VCaP (cell line): ENCODE results near the gene ARHGEF38.

Experiments used
- H3K27ac ChIP-seq: fragments of 450-650 bp; 2 replicates; pipeline ENCODE4 v1.5.1; 2017
- TF ChIP-seq, protein P1 (sequence below): fragments of 450-650 bp; conservative IDR thresholded peaks from 2 replicates; pipeline ENCODE4 v1.5.1; 2017; ENCODE audit warnings: mild to moderate bottlenecking, moderate library complexity

Gene ARHGEF38

DNA sequence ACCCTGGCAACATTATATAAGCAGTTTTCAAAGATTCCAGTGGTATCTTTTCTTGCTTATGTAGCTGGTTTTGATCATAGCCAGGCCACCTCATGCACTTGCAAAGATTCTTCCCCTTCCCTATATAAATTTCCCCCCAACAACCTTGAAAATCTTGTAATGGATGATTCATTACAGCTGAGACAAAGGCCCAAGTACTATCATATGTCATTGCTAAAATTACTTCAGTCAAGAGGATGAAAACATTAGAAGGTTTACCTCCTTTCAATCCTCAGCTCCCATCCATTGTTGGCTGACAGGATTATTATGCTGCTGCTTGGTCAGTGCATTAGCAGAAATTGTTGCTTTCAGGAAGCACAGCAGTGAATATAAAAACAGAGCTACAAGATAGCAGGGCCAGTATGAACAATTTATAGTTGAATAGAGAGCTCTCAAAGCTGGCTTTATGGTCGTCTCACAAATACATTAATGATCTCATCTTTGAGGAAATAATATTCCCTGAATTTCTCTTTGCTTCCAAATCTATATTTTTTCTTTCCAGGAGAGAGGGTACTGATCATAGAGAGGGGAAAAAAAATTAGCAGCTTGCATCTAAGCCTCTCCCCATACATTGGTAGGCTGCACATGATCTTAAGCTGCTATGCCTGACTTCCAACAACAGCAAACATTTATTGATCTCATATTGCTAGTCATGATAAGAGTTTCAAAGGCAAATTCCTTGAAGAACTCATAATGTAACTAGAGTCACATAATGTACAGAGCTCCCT is 7.7 kb upstream of the ARHGEF38 start:
- TF ChIP-seq, protein P1, sequence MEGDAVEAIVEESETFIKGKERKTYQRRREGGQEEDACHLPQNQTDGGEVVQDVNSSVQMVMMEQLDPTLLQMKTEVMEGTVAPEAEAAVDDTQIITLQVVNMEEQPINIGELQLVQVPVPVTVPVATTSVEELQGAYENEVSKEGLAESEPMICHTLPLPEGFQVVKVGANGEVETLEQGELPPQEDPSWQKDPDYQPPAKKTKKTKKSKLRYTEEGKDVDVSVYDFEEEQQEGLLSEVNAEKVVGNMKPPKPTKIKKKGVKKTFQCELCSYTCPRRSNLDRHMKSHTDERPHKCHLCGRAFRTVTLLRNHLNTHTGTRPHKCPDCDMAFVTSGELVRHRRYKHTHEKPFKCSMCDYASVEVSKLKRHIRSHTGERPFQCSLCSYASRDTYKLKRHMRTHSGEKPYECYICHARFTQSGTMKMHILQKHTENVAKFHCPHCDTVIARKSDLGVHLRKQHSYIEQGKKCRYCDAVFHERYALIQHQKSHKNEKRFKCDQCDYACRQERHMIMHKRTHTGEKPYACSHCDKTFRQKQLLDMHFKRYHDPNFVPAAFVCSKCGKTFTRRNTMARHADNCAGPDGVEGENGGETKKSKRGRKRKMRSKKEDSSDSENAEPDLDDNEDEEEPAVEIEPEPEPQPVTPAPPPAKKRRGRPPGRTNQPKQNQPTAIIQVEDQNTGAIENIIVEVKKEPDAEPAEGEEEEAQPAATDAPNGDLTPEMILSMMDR = no peak

DNA sequence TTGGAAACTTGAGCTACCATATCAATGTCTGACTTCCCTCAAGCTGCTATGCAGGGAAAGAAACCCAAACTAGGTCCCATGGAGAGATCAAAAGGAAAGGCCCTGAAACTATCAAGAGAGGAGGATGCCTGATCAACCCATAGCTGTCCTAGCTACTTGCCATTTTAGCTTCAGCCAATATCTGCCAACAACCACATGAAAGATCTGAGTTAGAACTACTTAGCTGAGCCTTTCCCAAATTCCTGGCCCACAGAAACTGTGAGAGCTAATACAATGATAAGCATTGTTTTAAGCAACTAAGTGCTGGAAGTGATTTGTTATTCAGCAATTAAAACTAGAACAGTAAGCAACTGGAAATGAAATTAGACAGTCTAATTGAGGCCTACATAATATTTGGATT is 6.3 kb upstream of the ARHGEF38 start:
- TF ChIP-seq, protein P1 = no peak
- H3K27ac ChIP-seq = no peak overlapping the region

More for the DNA sequence above, 7.7 kb upstream of the ARHGEF38 start:
- H3K27ac ChIP-seq = peak overlapping the region; percentile 18; the same call in 1 of the 2 replicates

DNA sequence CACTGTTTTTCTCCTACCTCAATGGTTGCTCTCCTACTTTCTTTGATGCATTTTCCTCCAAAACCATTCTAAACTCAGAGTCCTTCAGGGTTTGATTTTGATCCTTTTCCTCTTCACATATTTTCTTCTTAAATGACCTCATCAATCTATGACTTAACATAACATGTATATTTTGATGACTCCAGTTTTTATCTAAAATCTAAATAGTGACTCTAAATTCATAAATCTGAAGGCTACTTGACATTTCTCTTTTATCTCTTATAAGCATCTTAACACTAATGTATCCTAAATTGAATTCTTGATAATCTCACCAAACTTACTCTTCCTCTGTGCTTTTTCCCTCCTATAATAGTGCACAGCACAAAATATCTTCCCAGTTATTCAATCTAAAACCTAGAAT is 4.7 kb upstream of the ARHGEF38 start:
- H3K27ac ChIP-seq = no peak overlapping the region
- TF ChIP-seq, protein P1 = no peak

DNA sequence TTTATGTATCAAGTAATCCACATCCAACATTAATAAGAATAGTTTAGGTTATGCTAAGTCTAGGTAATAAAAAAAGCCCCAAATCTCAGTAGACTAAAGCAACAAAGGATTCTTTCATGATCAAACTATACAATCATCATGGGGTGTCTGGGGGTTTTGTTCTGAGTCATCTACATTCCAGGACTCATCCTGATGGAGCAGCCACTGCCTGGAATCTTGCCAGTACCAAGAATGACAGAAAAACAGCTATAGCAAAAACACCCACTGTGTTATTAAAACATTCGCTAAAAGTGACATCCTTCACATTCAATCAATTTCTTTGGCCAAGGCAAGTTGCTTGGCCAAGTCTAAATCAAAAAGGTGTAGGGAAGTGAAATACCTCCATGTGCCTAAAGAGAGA is 3.9 kb upstream of the ARHGEF38 start:
- TF ChIP-seq, protein P1 = no peak

DNA sequence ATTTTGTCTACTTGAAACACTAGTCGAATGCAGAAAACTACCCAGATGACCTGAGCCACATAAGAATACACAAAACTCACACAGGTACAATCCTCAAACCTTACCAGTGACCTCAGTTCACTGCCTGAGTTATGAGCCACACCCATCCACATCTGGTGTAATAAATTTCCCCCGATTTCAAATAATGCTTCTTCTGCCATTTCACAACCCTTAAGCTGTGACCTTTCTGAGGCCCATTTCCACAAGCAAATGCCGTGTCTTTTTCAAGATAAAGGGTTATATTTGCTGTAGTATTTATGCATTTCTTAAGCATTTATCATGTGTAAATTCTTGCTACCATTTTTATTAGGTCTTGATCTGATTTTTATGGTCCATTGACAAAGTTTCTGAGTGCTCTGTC is 1.8 kb upstream of the ARHGEF38 start:
- peak overlapping the region; percentile 100 for H3K27ac ChIP-seq
- TF ChIP-seq, protein P1 = no peak

More for the DNA sequence above, 3.9 kb upstream of the ARHGEF38 start:
- no peak overlapping the region for H3K27ac ChIP-seq

DNA sequence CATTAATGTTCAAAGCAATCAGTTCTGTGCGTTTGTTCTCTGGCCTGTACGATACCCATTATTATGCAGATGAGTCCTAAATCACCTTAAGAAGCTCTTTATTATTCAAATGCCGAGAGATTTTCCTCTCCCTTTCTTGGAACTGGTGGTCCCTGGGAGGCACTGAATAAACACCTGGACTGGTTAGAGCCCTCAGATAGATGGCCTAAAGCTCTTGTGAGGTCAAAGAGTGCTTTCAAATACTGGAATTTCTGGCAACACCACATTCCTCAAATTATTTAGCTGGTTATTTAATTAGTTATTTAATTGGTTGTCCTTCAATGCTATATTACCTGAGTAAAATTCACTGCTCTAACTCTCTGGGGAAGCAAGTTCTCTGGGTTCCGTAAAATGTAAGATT is 3.0 kb downstream of the ARHGEF38 start:
- TF ChIP-seq, protein P1 = no peak
- H3K27ac ChIP-seq = peak overlapping the region; percentile 100

DNA sequence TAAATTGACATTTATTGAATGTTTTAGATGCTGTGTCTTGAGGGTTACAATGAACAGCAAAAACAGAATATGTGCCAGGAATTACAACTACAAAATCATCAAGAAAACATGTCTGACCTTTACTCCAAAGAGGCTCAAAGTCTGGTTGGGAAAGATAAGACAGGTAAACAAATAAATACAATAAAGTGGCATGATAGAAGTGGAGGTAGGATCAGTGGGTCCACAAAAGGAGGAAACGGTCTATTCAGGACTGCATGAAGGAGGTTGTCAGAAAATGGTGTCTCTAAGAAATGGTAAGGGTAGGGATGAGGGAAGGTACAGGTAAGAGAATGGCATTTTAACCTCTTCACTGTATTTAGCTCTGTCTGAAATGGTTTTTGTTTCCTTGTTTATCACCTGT is 3.8 kb downstream of the ARHGEF38 start:
- TF ChIP-seq, protein P1 = no peak

More for the DNA sequence above, 3.8 kb downstream of the ARHGEF38 start:
- H3K27ac ChIP-seq = peak overlapping the region; percentile 100; the same call in 1 of the 2 replicates
